ENCODE data around the gene SORCS2.

The SORCS2 gene

DNA sequence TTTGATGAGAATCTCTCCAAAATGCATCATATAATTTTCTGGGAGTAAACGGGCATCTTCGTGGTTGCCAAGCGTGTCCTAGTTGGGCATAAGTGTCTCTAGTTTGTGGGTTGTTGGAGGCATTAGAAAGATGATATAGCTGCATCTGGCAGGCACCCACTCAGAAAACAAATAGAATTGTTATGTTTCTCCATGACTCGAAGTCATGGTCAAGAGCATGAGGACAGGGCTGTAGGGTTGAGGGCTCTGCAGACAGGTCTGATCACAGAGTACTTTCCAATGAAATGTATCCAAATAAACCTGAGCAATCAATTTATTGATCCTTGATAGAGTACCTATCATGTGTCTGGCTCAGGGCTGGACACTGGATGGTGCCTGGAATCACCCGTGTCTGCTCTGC lies 82.7 kb downstream of the SORCS2 start:
- H3K27ac ChIP-seq = no peak overlapping the region
- no peak overlapping the region for H3K4me3 ChIP-seq
- TF ChIP-seq POLR2AphosphoS5 (IDR thresholded peaks at IDR 0.05; ENCODE audit: borderline replicate concordance, low read depth, low read length) = no peak
- no peak for TF ChIP-seq FOXP2 (optimal IDR thresholded peaks at IDR 0.05; ENCODE audit: control extremely low read depth, extremely low read length, insufficient read depth)
- no peak for TF ChIP-seq EZH2 (IDR thresholded peaks at IDR 0.05)
- no peaks in the 10 kb centered on the region for H3K9me3 ChIP-seq (ENCODE audit: low read depth, low read length)
- H3K9ac ChIP-seq (ENCODE audit: insufficient read length) = no peak overlapping the region
- no peaks in the 10 kb centered on the region for H3K36me3 ChIP-seq (ENCODE audit: insufficient read depth, low read length)
- DNase-seq (ENCODE audit: low read depth, low spot score) = no peak

DNA sequence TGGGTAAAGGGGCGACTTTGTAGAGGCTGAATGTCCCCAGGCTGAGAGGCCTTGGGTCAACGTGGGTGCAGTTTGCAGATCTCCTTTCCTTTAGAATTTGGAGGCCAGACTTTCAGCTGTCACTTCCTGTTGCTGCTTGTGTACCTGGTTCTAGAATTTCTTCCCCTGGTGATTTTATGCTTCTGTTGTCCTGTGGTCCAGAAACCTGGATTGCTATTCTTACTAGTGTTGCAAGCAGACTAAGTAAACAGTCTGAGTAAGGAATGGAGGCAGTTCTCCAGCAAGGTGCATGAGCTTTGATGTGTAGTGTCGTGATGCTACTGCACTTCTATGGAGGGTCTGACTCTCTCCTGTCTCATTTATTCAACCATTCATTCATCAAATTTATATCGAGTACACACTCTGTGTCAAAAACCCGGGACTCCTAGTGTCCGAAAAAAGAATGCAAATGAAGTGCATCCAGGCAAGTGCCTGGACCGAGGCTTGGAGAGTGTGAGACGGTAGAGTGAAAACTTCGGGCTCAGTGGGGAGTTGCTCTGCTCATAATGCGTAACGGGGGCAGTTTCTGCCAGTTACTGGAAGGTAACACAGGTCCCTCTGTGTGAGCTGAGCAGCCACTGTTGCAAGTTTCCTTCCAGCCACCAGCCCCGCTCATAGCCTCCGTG lies 83.3 kb downstream of the SORCS2 start:
- Histone ChIP-seq H3K36me3 (ENCODE audit: insufficient read depth, low read length) (no peaks in the 10 kb centered on the region), H3K4me3 (no peak overlapping the region), H3K9me3 (ENCODE audit: low read depth, low read length) (no peaks in the 10 kb centered on the region), H3K9ac (ENCODE audit: insufficient read length) (no peak overlapping the region), H3K27ac (no peak overlapping the region)
- TF ChIP-seq EZH2 (IDR thresholded peaks at IDR 0.05) (no peak), FOXP2 (optimal IDR thresholded peaks at IDR 0.05; ENCODE audit: control extremely low read depth, extremely low read length, insufficient read depth) (no peak), POLR2AphosphoS5 (IDR thresholded peaks at IDR 0.05; ENCODE audit: borderline replicate concordance, low read depth, low read length) (no peak)
- no peak for DNase-seq (ENCODE audit: low read depth, low spot score)

DNA sequence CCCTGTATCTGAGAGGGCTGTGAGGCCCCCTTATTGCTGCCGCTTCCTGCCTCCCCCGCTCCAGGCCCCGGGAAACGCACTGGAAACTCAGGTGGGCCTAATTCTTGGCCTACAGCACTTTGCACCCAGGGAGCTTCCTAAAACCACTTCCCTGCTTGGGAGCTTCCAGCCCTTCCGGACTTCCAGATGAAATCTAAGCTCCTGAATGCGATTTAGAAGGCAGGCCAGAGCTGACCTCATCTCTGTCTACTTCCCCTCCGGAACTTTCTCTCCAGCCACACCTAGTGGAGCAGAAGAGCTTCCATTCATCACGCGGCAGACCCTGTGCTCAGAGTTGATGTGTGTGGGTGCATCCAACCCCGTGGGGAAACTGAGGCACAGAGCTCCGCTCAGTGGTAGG lies 84.2 kb downstream of the SORCS2 start:
- no peak for DNase-seq (ENCODE audit: low read depth, low spot score)
- Histone ChIP-seq H3K9me3 (ENCODE audit: low read depth, low read length) (no peaks in the 10 kb centered on the region), H3K36me3 (ENCODE audit: insufficient read depth, low read length) (no peaks in the 10 kb centered on the region), H3K4me3 (no peak overlapping the region), H3K27ac (no peak overlapping the region), H3K9ac (ENCODE audit: insufficient read length) (no peak overlapping the region)
- TF ChIP-seq EZH2 (IDR thresholded peaks at IDR 0.05) = no peak
- TF ChIP-seq FOXP2 (optimal IDR thresholded peaks at IDR 0.05; ENCODE audit: control extremely low read depth, extremely low read length, insufficient read depth) = no peak
- TF ChIP-seq POLR2AphosphoS5 (IDR thresholded peaks at IDR 0.05; ENCODE audit: borderline replicate concordance, low read depth, low read length) = no peak

DNA sequence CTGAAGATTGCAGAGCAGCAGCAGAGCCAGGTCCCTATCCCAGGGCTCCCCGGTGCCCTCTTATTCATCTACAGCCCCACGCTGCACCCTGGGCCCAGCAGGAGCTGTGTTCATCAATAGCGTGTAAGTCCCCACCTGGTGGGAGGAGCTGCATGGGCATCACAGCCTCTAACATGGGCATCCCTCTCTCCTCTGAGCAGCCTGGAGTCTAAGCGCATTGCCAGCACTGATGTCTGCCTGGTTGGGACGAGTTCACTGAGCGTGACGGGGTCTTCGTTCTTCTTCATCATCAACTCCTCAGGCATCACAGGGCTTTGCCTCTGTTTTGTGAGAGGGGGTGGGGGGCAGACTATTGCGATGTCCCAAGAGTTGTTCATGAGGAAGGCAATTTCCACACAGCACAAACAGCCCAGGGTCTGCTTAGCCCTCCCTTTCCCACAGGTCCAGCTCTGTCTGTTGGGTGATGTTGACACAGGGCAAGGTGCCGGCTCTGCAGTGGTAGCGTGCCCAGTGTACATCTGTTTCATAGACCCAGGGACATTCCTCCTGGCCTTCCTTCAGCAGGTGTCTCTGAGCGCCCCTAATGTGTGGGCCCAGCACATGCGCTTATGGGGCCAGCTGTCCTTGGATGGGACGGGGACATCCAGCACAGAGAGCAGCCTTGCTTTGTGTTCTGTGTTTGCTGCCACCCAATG lies 85.9 kb downstream of the SORCS2 start:
- Histone ChIP-seq H3K9ac (ENCODE audit: insufficient read length) (no peak overlapping the region), H3K36me3 (ENCODE audit: insufficient read depth, low read length) (no peaks in the 10 kb centered on the region), H3K9me3 (ENCODE audit: low read depth, low read length) (no peaks in the 10 kb centered on the region), H3K27ac (no peak overlapping the region), H3K4me3 (no peak overlapping the region)
- no peak for TF ChIP-seq FOXP2 (optimal IDR thresholded peaks at IDR 0.05; ENCODE audit: control extremely low read depth, extremely low read length, insufficient read depth)
- no peak for TF ChIP-seq POLR2AphosphoS5 (IDR thresholded peaks at IDR 0.05; ENCODE audit: borderline replicate concordance, low read depth, low read length)
- TF ChIP-seq EZH2 (IDR thresholded peaks at IDR 0.05) = no peak
- no peak for DNase-seq (ENCODE audit: low read depth, low spot score)

DNA sequence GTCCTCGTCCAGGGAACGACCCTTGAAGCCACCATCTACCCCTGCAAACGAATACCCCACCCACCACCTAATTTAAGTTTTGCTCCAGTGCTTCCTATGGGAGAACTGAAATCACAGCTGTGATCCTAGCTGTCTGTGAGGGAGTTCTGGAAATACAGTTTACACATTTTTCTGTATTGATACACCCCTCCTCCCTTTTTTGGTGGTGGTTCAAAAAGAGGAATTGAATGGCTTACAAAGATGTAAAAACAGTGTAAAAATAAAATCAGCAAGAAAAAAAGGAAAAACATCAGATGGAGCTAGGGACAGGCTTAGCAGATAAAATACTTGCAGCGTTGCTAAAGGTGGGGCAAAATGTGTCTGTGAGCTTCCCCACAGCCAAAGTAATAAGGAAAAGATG lies 86.6 kb downstream of the SORCS2 start:
- Histone ChIP-seq H3K36me3 (ENCODE audit: insufficient read depth, low read length) (no peaks in the 10 kb centered on the region), H3K4me3 (no peak overlapping the region), H3K27ac (no peak overlapping the region), H3K9me3 (ENCODE audit: low read depth, low read length) (no peaks in the 10 kb centered on the region), H3K9ac (ENCODE audit: insufficient read length) (no peak overlapping the region)
- no peak for DNase-seq (ENCODE audit: low read depth, low spot score)
- no peak for TF ChIP-seq EZH2 (IDR thresholded peaks at IDR 0.05)
- TF ChIP-seq POLR2AphosphoS5 (IDR thresholded peaks at IDR 0.05; ENCODE audit: borderline replicate concordance, low read depth, low read length) = no peak
- TF ChIP-seq FOXP2 (optimal IDR thresholded peaks at IDR 0.05; ENCODE audit: control extremely low read depth, extremely low read length, insufficient read depth) = no peak

DNA sequence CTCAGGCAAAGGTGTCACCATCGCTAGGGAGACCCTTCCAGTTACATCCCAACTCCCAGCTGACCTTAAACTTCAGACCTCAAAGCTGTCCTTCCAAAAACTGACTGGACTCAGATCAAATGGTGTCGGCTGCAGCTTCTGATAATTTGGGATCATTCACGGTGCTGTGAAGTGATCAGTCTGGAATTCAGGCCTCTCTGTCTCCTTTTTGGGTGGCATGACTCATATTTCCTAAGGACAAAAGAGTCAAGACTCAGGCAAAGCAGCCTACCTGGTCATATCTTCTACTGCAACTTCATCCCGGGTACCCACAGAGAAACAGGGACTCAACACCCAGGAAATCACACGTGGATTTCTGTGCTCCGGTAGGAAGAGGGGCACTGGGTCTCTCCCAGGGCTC lies 87.6 kb downstream of the SORCS2 start:
- no peak overlapping the region for H3K4me3 ChIP-seq
- TF ChIP-seq POLR2AphosphoS5 (IDR thresholded peaks at IDR 0.05; ENCODE audit: borderline replicate concordance, low read depth, low read length) = no peak
- TF ChIP-seq EZH2 (IDR thresholded peaks at IDR 0.05) = no peak
- no peak for TF ChIP-seq FOXP2 (optimal IDR thresholded peaks at IDR 0.05; ENCODE audit: control extremely low read depth, extremely low read length, insufficient read depth)
- no peak overlapping the region for H3K27ac ChIP-seq
- no peaks in the 10 kb centered on the region for H3K36me3 ChIP-seq (ENCODE audit: insufficient read depth, low read length)
- H3K9me3 ChIP-seq (ENCODE audit: low read depth, low read length) = no peaks in the 10 kb centered on the region
- no peak for DNase-seq (ENCODE audit: low read depth, low spot score)
- H3K9ac ChIP-seq (ENCODE audit: insufficient read length) = no peak overlapping the region

DNA sequence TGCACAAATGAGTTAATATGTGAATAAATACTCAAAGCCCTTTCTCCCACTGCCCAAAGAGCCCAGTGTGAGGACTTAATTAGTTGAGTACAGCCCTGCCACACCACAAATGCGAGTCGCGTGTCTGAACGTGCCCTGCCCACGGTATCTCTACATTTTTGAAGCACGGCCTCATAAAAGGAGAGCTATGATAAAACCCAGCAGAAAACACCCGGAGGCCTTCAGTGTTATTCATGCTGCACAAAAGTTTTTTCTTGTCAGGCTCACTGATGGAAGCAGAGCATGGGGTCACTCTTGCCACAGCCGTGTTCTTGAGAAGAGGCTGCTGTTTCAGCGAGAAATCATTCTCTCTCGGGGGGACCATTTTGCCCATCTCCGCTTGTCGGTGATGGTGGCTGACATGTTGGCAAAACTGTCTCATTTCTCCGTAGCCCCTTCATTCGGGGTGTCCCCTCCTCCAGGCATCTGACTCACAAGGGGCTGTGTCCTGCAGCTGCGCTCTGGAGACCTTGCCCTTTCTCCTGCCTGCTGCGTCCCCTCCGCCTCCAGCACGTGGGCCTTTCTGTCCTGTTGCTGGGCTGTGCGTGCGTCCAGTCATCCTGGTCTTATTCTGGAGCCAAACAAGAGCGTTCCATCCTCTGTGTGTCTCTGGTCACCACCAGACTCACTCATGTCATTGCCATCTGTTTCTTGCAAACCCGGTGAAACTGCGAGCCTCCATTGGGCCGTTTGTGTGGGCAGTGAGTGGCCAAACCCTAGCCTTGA lies 88.8 kb downstream of the SORCS2 start:
- Histone ChIP-seq H3K36me3 (ENCODE audit: insufficient read depth, low read length) (no peaks in the 10 kb centered on the region), H3K27ac (no peak overlapping the region)

More for the DNA sequence above, 88.8 kb downstream of the SORCS2 start:
- Histone ChIP-seq H3K9ac (ENCODE audit: insufficient read length) (no peak overlapping the region), H3K4me3 (no peak overlapping the region), H3K9me3 (ENCODE audit: low read depth, low read length) (no peaks in the 10 kb centered on the region)
- no peak for TF ChIP-seq EZH2 (IDR thresholded peaks at IDR 0.05)
- no peak for TF ChIP-seq FOXP2 (optimal IDR thresholded peaks at IDR 0.05; ENCODE audit: control extremely low read depth, extremely low read length, insufficient read depth)
- TF ChIP-seq POLR2AphosphoS5 (IDR thresholded peaks at IDR 0.05; ENCODE audit: borderline replicate concordance, low read depth, low read length) = no peak
- DNase-seq (ENCODE audit: low read depth, low spot score) = no peak

Measured in SK-N-MC (cell line).